GM21717 (cell line): ENCODE results near the gene FRMD4A.
"Not testable (repeated sequence)": the region's sequence is repeated elsewhere in the genome, so short reads cannot be mapped to it uniquely, and the experiment has no call there.

Experiments used
- ATAC-seq: cut with Tn5 transposase; IDR thresholded peaks from one replicate; pipeline ENCODE4 v1.9.1; 2021; ENCODE audit warnings: mild to moderate bottlenecking, moderate library complexity; ENCODE audit not compliant: unreplicated experiment

FRMD4A gene

GRCh38 chr10:14244147-14244546, 86.6 kb downstream of the FRMD4A start:
- ATAC-seq, result no peak

DNA sequence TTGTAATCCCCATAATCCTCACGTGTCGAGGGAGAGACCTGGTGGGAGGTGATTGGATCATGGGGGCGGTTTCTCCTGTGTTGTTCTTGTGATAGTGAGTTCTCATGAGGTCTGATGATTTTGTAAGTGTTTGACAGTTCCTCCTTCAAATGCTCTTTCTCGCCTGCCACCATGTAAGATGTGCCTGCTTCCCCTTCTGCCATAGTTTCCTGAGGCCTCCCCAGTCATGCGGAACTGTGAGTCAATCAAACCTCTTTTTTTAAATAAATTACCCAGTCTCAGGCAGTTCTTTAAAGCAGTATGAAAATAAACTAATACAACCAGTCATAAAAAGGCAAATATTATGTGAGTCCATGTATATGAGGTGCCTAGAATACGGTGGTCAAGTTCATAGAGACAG, 87.5 kb downstream of the FRMD4A start:
- no peak for ATAC-seq

DNA sequence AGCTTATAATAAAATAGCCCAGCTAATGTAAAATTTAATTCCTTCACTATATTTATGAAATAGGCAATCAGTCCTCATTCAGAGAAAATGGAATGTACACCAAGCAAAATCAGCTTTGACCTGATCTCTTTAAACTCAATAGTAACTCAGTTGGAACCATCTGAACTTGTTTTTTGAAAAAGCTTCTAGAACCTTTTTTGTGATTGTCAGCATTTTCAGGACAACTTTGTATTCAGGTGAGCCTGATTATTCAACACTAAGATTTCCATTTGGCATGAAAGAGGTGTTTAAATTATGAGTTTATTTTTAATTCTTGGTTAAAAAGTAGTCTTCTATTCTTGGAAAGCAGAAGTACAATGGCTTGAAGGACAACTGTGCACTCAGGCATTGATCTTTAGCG, 89.5 kb downstream of the FRMD4A start:
- no peak for ATAC-seq

- ATAC-seq, result no peak
These were observed 90.2 kb downstream of the FRMD4A start for GRCh38 chr10:14240253-14241189.

- ATAC-seq, result not testable (repeated sequence)
These were observed 92.1 kb downstream of the FRMD4A start for GRCh38 chr10:14238659-14239058.

GRCh38 chr10:14236341-14236740, 94.4 kb downstream of the FRMD4A start:
- ATAC-seq, result no peak

DNA sequence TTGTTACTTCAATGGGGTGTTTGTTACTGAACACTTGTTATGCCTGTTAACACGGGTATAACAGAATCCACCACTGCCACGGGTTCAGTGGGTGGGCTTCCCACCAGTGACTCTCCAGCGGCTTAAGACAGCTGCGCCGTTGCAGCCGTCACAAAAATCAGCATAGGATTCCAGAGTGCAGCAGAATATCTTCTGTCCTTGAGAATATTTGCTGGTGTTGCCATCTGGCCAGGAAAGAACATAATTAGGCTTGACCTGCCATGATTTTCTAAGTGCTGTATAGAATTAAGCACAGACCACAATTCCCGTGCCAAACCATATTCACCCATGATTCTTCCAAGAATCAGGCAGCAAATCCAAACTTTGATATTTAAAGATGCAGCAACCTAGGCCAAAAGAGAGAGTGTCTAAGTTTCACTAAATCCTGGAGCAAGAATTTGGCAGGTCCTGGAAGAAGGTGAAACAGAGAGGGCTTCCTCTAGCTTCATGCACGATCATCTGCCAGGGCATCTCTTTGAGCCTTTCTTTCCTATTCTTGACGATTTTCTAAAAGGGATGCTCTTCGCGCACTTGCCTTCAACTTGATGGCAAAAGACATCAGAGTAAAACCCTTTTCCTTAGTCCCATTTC, 95.0 kb downstream of the FRMD4A start:
- ATAC-seq, result no peak

DNA sequence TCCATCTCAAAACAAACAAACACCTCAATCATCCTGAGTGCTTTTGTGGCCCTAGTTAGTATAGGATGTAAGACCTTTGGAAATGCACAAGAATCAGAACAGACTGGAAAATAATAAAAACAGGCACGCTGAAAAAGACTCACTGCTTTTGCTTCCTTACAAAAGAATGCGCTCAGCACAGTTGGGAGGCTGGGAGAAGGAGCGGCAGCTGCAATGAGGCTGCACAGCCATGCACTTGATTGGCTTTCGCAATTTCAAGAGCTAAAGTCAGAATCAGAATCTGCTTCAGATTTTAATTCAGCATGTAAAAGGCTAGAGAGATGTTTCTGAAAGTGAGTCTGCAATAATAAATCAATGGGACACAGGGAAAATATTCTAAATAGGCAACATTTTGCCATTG, 97.2 kb downstream of the FRMD4A start:
- no peak for ATAC-seq

GRCh38 chr10:14228798-14229197, 101.9 kb downstream of the FRMD4A start:
- not testable (repeated sequence) for ATAC-seq

DNA sequence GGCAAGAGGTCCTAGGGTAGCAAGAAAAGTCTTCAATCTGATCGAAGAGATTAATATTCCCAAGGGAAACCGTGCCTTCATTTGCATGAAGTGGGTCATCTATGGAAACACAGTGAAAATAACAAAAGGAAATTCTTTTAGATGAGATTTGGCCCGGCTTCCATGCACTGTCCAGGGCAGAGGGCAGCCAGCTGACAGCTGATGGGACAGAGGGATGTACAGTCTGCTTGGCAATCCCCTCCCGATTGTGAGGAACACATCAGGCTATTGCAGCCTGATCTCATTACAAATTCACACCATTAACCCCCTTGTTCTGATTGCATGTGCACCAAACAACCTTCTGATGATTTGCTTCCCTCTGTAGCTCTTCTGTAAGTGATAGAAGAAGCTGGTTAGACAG, 105.3 kb downstream of the FRMD4A start:
- no peak for ATAC-seq

- no peak for ATAC-seq
These were observed 110.7 kb downstream of the FRMD4A start for GRCh38 chr10:14220026-14220425.

GRCh38 chr10:14219411-14219810, 111.3 kb downstream of the FRMD4A start:
- ATAC-seq, result no peak

DNA sequence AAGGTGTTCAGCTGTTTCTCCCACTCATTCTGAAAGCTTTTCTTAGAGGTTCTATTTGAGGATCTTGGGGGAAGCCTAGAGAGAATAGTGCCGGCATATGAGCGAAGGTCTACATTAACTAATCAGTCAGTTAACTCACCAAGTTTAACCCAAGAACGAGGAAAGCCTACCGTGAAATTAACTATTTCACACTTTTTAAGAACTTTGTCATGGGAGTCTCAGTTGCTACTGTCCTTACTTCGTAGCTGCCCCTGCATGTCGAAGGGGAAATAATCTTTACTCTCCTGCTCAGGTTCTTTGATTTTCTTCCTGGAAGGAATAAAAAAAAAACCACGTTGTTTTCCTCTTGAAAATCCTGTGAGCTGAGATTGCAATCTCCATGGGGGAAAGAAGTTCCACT, 115.1 kb downstream of the FRMD4A start:
- no peak for ATAC-seq

- not testable (repeated sequence) for ATAC-seq
These were observed 117.0 kb downstream of the FRMD4A start for GRCh38 chr10:14213703-14214102.

GRCh38 chr10:14211610-14212009, 119.1 kb downstream of the FRMD4A start:
- no peak for ATAC-seq

- no peak for ATAC-seq
These were observed 122.5 kb downstream of the FRMD4A start for GRCh38 chr10:14208231-14208630.

- ATAC-seq, result no peak
These were observed 125.5 kb downstream of the FRMD4A start for GRCh38 chr10:14205233-14205632.

GRCh38 chr10:14200698-14201544, 129.8 kb downstream of the FRMD4A start:
- ATAC-seq, result no peak

DNA sequence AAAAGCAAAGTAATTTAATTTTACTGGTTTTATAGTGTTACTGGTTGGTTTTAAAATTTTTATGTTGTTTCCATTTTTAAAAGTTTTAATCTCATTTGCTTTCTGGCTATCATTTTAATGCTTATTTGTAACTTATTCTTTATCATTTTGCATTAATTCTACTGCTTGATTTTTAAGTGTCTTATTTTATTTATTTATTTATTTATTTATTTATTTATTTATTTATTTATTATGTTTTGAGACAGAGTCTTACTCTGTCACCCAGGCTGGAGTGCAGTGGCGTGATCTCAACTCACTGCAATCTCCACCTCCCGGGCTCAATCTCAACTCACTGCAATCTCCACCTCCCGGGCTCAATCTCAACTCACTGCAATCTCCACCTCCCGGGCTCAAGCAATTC, 131.6 kb downstream of the FRMD4A start:
- ATAC-seq, result not testable (repeated sequence)

GRCh38 chr10:14198078-14198477, 132.6 kb downstream of the FRMD4A start:
- no peak for ATAC-seq

DNA sequence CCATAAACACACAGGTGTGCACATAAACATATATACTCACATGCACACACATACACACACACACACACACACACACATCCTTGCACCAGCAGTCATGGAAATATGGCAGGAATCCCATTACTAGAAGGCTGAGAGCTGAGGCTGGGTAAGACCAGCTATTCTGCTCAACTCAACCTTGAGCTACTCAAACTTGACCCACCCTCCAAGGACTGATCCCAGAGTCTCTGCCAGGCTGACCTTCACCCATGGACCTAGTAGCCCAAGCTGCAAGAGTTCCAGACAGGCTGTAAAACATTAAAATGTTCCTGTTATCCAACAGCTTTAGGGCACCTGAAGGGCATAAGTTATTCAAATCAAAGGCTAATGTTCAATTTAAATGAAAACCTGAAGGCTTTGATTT, 134.6 kb downstream of the FRMD4A start:
- ATAC-seq, result no peak
